Brain microvascular endothelial cell (primary cell): ENCODE measurements around the gene SF1.
A peak's percentile ranks its signal among the peaks of the same experiment; 100 is the strongest.

ENCODE experiments used
- DNase-seq: peaks from one replicate; pipeline ENCODE4 v3.0.0-alpha.2; 2020
- H3K27ac ChIP-seq: fragments of 250-450 bp; sonication (Bioruptor Pico); 2 replicates; pipeline ENCODE4 v1.5.1; 2020; ENCODE audit warnings: mild to moderate bottlenecking, moderate library complexity
- H3K27me3 ChIP-seq: fragments of 250-450 bp; sonication (Bioruptor Pico); replicated peaks from 2 replicates; pipeline ENCODE4 v1.5.1; 2020; ENCODE audit warnings: mild to moderate bottlenecking
- H3K36me3 ChIP-seq: fragments of 250-450 bp; sonication (Bioruptor Pico); replicated peaks from 2 replicates; pipeline ENCODE4 v1.5.1; 2020; ENCODE audit warnings: mild to moderate bottlenecking
- H3K4me3 ChIP-seq: 2 replicates; pipeline ENCODE4 v1.5.1; 2011; ENCODE audit warnings: low read depth, mild to moderate bottlenecking, control low read depth, low read length, moderate library complexity
- CTCF ChIP-seq: IDR thresholded peaks from 2 replicates; pipeline ENCODE4 v1.5.1; 2011; ENCODE audit warnings: low read depth, mild to moderate bottlenecking, moderate library complexity, low read length, control low read depth, inconsistent platforms; ENCODE audit errors: missing control alignments
- in situ Hi-C: cut with HindIII; loops from 2 replicates; pipeline ENCODE4 v1.10.0; 2017; ENCODE audit warnings: low sequenced_read_pairs, low pct_ligation_motif_present

SF1 gene

GRCh38 chr11:64753019-64753379 is 25.3 kb downstream of the SF1 start:
- no peak overlapping the region for H3K27ac ChIP-seq
- TF ChIP-seq CTCF, result no peak
- no peak overlapping the region for H3K4me3 ChIP-seq
- H3K36me3 ChIP-seq, result no peaks in the 10 kb centered on the region
- no peaks in the 10 kb centered on the region for H3K27me3 ChIP-seq
- no peak for DNase-seq
- in situ Hi-C loops, result no loop called here

- in situ Hi-C loops, result no loop called here
- no peak for DNase-seq
- no peak overlapping the region for H3K4me3 ChIP-seq
- no peak overlapping the region for H3K27ac ChIP-seq
- H3K36me3 ChIP-seq, result no peaks in the 10 kb centered on the region
- TF ChIP-seq CTCF, result no peak
- H3K27me3 ChIP-seq, result no peaks in the 10 kb centered on the region
These were observed 26.0 kb downstream of the SF1 start for GRCh38 chr11:64752175-64752970.

- H3K36me3 ChIP-seq, result no peaks in the 10 kb centered on the region
- TF ChIP-seq CTCF, result no peak
- no peak overlapping the region for H3K27ac ChIP-seq
- in situ Hi-C loops, result no loop called here
- no peak overlapping the region for H3K4me3 ChIP-seq
- H3K27me3 ChIP-seq, result no peaks in the 10 kb centered on the region
- DNase-seq, result no peak
These were observed 26.8 kb downstream of the SF1 start for GRCh38 chr11:64751580-64751979.

- TF ChIP-seq CTCF, result no peak
- DNase-seq, result no peak
- no peak overlapping the region for H3K27ac ChIP-seq
- no peaks in the 10 kb centered on the region for H3K36me3 ChIP-seq
- no peak overlapping the region for H3K4me3 ChIP-seq
- in situ Hi-C loops, result no loop called here
- H3K27me3 ChIP-seq, result no peaks in the 10 kb centered on the region
These were observed 27.2 kb downstream of the SF1 start for GRCh38 chr11:64751136-64751535.

DNA sequence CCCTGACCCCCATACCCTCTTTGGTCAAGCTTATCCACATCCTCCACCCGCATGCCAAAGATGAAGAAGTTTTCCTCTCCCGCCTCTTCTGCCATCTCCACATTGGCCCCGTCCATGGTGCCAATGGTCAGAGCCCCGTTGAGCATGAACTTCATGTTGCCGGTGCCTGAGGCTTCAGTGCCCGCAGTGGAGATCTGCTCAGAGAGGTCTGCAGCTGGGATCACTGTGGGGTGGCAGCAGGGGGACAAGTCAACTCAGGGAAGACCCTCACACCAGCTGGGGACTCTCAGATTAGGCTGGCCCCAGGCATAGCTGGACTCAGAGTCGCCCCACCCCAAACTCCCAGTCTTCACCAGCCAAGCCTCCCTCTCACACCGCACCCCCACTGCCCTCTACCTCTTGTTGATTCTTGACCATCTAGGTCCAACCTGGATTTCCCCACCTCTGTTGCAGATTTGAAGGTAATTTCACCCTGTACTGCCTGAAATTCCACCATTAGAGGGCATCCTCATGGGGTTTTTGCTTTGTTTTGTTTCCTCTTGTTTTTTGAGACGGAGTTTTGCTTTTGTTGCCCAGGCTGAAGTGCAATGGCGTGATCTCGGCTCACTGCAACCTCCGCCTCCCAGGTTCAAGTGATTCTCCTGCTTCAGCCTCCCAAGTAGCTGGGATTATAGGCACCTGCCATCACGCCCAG is 27.8 kb downstream of the SF1 start:
- no peak overlapping the region for H3K27ac ChIP-seq
- in situ Hi-C loops, result no loop called here
- H3K27me3 ChIP-seq, result no peaks in the 10 kb centered on the region
- no peak overlapping the region for H3K4me3 ChIP-seq
- DNase-seq, result no peak
- peak; percentile 15 for TF ChIP-seq CTCF
- no peaks in the 10 kb centered on the region for H3K36me3 ChIP-seq
